ENCODE measurements around the gene CTRL.

CTRL gene

GRCh38 chr16:67893743-67894399, 37.8 kb downstream of the CTRL start:
- TF ChIP-seq RAD21 (IDR thresholded peaks at IDR 0.05; ENCODE audit: low read depth), result no peak
- no peak for TF ChIP-seq REST (IDR thresholded peaks at IDR 0.05; ENCODE audit: low read depth)
- TF ChIP-seq NFIC (IDR thresholded peaks at IDR 0.05), result no peak
- no peak for TF ChIP-seq FOXM1 (IDR thresholded peaks at IDR 0.05; ENCODE audit: borderline replicate concordance, low read depth)
- TF ChIP-seq CEBPB (IDR thresholded peaks at IDR 0.05), result no peak
- no peak for TF ChIP-seq TAF1 (IDR thresholded peaks at IDR 0.05; ENCODE audit: low read depth)
- TF ChIP-seq ZBTB7A (IDR thresholded peaks at IDR 0.05; ENCODE audit: low read depth), result no peak
- no peak for TF ChIP-seq TEAD4 (IDR thresholded peaks at IDR 0.05)
- TF ChIP-seq MAX (IDR thresholded peaks at IDR 0.05), result no peak

- peak; percentile 96 for TF ChIP-seq CREB1 (IDR thresholded peaks at IDR 0.05; ENCODE audit: low read depth)
- no peak for TF ChIP-seq NFIC (IDR thresholded peaks at IDR 0.05)
- TF ChIP-seq TAF1 (IDR thresholded peaks at IDR 0.05; ENCODE audit: low read depth), result peak; percentile 88
- 0 out of 2 replicates have a peak, but pooled peaks have one; percentile 22 for TF ChIP-seq TCF12 (IDR thresholded peaks at IDR 0.05; ENCODE audit: low read depth)
- peak; percentile 91 for TF ChIP-seq YY1 (IDR thresholded peaks at IDR 0.05; ENCODE audit: low read depth)
- no peak; the same call in 1 of the 2 replicates for TF ChIP-seq USF1 (IDR thresholded peaks at IDR 0.05)
- TF ChIP-seq EGR1 (IDR thresholded peaks at IDR 0.05), result 0 out of 2 replicates have a peak, but pooled peaks have one; percentile 8
These were observed 38.5 kb downstream of the CTRL start, which contains the start of gene PSKH1 for GRCh38 chr16:67892899-67893742. TSS of gene PSKH1 (plus strand) at chr16:67893254. CDS start at chr16:67908750, 15,496 bp downstream.

GRCh38 chr16:67892375-67892774, 39.3 kb downstream of the CTRL start:
- TF ChIP-seq EGR1 (IDR thresholded peaks at IDR 0.05) (no peak), MAX (IDR thresholded peaks at IDR 0.05) (no peak), CREB1 (IDR thresholded peaks at IDR 0.05; ENCODE audit: low read depth) (no peak), ZBTB7A (IDR thresholded peaks at IDR 0.05; ENCODE audit: low read depth) (no peak), TAF1 (IDR thresholded peaks at IDR 0.05; ENCODE audit: low read depth) (no peak), TEAD4 (IDR thresholded peaks at IDR 0.05) (no peak), CEBPB (IDR thresholded peaks at IDR 0.05) (no peak), TCF12 (IDR thresholded peaks at IDR 0.05; ENCODE audit: low read depth) (no peak), NFIC (IDR thresholded peaks at IDR 0.05) (no peak), YY1 (IDR thresholded peaks at IDR 0.05; ENCODE audit: low read depth) (no peak), USF1 (IDR thresholded peaks at IDR 0.05) (no peak), REST (IDR thresholded peaks at IDR 0.05; ENCODE audit: low read depth) (no peak), EP300 (IDR thresholded peaks at IDR 0.05; ENCODE audit: borderline replicate concordance) (no peak), RAD21 (IDR thresholded peaks at IDR 0.05; ENCODE audit: low read depth) (no peak), FOXM1 (IDR thresholded peaks at IDR 0.05; ENCODE audit: borderline replicate concordance, low read depth) (no peak)

- TF ChIP-seq TEAD4 (IDR thresholded peaks at IDR 0.05), result no peak
- no peak for TF ChIP-seq EP300 (IDR thresholded peaks at IDR 0.05; ENCODE audit: borderline replicate concordance)
- no peak for TF ChIP-seq CEBPB (IDR thresholded peaks at IDR 0.05)
- TF ChIP-seq ZBTB7A (IDR thresholded peaks at IDR 0.05; ENCODE audit: low read depth), result no peak
These were observed 43.3 kb downstream of the CTRL start for GRCh38 chr16:67888331-67888730.

GRCh38 chr16:67886387-67886786, 45.3 kb downstream of the CTRL start:
- TF ChIP-seq NFIC (IDR thresholded peaks at IDR 0.05), result no peak
- TF ChIP-seq TEAD4 (IDR thresholded peaks at IDR 0.05), result no peak
- no peak for TF ChIP-seq CREB1 (IDR thresholded peaks at IDR 0.05; ENCODE audit: low read depth)
- no peak for TF ChIP-seq ZBTB7A (IDR thresholded peaks at IDR 0.05; ENCODE audit: low read depth)
- TF ChIP-seq RAD21 (IDR thresholded peaks at IDR 0.05; ENCODE audit: low read depth), result no peak
- TF ChIP-seq CEBPB (IDR thresholded peaks at IDR 0.05), result no peak
- no peak for TF ChIP-seq EP300 (IDR thresholded peaks at IDR 0.05; ENCODE audit: borderline replicate concordance)
- no peak for TF ChIP-seq USF1 (IDR thresholded peaks at IDR 0.05)
- TF ChIP-seq TAF1 (IDR thresholded peaks at IDR 0.05; ENCODE audit: low read depth), result no peak
